ENCODE results near the gene TNRC6B.

Gene TNRC6B

DNA sequence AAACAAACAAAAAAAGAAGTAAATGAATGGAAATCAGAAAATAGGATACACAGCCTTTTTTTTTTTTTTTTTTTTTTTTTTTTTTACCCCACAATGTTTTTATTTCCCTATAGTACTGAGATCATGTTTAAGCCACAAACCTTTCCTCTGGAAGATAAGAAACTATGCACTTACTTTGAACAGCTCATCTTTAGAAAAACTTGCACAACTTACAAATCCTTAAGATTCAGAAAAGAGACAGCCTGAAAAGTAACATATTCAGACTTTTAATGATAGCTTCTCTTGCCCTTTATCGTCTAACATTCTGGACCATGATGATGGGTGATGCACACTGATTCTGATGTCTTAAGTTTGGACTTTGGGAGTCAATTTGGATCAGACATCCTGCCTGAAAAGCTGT lies 80.3 kb downstream of the TNRC6B start:
- TF ChIP-seq, protein P1, sequence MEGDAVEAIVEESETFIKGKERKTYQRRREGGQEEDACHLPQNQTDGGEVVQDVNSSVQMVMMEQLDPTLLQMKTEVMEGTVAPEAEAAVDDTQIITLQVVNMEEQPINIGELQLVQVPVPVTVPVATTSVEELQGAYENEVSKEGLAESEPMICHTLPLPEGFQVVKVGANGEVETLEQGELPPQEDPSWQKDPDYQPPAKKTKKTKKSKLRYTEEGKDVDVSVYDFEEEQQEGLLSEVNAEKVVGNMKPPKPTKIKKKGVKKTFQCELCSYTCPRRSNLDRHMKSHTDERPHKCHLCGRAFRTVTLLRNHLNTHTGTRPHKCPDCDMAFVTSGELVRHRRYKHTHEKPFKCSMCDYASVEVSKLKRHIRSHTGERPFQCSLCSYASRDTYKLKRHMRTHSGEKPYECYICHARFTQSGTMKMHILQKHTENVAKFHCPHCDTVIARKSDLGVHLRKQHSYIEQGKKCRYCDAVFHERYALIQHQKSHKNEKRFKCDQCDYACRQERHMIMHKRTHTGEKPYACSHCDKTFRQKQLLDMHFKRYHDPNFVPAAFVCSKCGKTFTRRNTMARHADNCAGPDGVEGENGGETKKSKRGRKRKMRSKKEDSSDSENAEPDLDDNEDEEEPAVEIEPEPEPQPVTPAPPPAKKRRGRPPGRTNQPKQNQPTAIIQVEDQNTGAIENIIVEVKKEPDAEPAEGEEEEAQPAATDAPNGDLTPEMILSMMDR (conservative IDR thresholded peaks at IDR 0.05), result no peak
- no peak overlapping the region for H3K27ac ChIP-seq

- no peak overlapping the region for H3K27ac ChIP-seq
- TF ChIP-seq, protein P1 (conservative IDR thresholded peaks at IDR 0.05), result no peak
Measured at GRCh38 chr22:40258501-40258915, 80.8 kb downstream of the TNRC6B start.

DNA sequence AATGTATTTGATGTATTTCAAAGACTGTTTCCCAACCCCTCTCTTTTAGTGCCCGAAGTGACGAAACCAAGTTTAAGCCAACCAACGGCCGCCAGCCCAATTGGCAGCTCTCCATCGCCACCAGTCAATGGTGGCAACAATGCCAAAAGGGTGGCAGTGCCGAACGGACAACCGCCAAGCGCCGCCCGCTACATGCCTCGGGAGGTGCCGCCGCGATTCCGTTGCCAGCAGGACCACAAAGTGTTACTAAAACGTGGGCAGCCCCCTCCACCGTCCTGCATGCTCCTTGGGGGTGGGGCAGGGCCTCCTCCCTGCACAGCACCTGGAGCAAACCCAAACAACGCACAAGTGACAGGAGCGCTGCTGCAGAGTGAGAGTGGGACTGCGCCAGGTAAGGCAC lies 84.1 kb downstream of the TNRC6B start:
- H3K27ac ChIP-seq, result no peak overlapping the region
- TF ChIP-seq, protein P1 (conservative IDR thresholded peaks at IDR 0.05), result no peak

GRCh38 chr22:40263191-40263590 lies 85.5 kb downstream of the TNRC6B start:
- TF ChIP-seq, protein P1 (conservative IDR thresholded peaks at IDR 0.05), result no peak

GRCh38 chr22:40265783-40266182 lies 88.1 kb downstream of the TNRC6B start:
- no peak overlapping the region for H3K27ac ChIP-seq
- TF ChIP-seq, protein P1 (conservative IDR thresholded peaks at IDR 0.05), result no peak

More at GRCh38 chr22:40263191-40263590, 85.5 kb downstream of the TNRC6B start:
- H3K27ac ChIP-seq, result no peak overlapping the region

- H3K27ac ChIP-seq, result no peak overlapping the region
- TF ChIP-seq, protein P1 (conservative IDR thresholded peaks at IDR 0.05), result no peak
Measured at GRCh38 chr22:40270031-40270430, 92.3 kb downstream of the TNRC6B start.

GRCh38 chr22:40270748-40271373 lies 93.1 kb downstream of the TNRC6B start:
- H3K27ac ChIP-seq, result no peak overlapping the region
- TF ChIP-seq, protein P1 (conservative IDR thresholded peaks at IDR 0.05), result no peak

Measured in VCaP (cell line).